ENCODE results near the gene DPP4.

The DPP4 gene

DNA sequence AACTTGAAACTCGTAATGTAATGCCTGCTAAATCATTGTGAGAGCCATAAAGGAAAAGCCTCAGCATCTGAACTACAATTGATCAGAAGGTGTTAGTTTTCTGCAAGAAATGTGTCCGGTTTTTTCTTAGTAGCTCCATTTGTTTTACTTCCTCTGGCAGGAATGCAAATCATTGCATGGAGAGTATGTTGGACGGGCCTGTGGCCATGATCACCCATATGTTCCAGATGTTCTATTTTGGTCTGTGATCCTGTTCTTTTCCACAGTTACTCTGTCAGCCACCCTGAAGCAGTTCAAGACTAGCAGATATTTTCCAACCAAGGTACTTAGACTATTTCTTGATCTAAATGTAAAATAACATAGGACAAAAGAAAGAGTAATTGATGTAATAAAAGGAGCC, 126.6 kb downstream of the DPP4 start:
- H3K9me2 ChIP-seq (replicated peaks; ENCODE audit: insufficient read depth, low read length), result no peaks in the 10 kb centered on the region
- H3K79me2 ChIP-seq (ENCODE audit: low read length), result no peaks in the 10 kb centered on the region
- no peaks in the 10 kb centered on the region for H3K36me3 ChIP-seq (replicated peaks; ENCODE audit: insufficient read depth, low read length)
- H3K9ac ChIP-seq (ENCODE audit: low read length), result no peak overlapping the region
- H3K27me3 ChIP-seq (replicated peaks; ENCODE audit: insufficient read depth, low read length), result no peaks in the 10 kb centered on the region
- no peak overlapping the region for H2AFZ ChIP-seq (ENCODE audit: low read length)
- DNase-seq, result no peak
- no peaks in the 10 kb centered on the region for H4K20me1 ChIP-seq (ENCODE audit: insufficient read depth, low read length)
- no peaks in the 10 kb centered on the region for H3K4me1 ChIP-seq (ENCODE audit: low read length)
- no peak for TF ChIP-seq EZH2 (optimal IDR thresholded peaks at IDR 0.05; ENCODE audit: low read depth, low read length)
- H3K27ac ChIP-seq (ENCODE audit: low read length), result no peak overlapping the region
- no peak overlapping the region for H3K4me3 ChIP-seq (ENCODE audit: low read length)
- H3K9me3 ChIP-seq (replicated peaks; ENCODE audit: insufficient read depth, low read length), result no peaks in the 10 kb centered on the region
- H3F3A ChIP-seq (ENCODE audit: insufficient read depth, low read length), result no peaks in the 10 kb centered on the region
- no peak overlapping the region for H3K4me2 ChIP-seq (ENCODE audit: low read depth, low read length)

DNA sequence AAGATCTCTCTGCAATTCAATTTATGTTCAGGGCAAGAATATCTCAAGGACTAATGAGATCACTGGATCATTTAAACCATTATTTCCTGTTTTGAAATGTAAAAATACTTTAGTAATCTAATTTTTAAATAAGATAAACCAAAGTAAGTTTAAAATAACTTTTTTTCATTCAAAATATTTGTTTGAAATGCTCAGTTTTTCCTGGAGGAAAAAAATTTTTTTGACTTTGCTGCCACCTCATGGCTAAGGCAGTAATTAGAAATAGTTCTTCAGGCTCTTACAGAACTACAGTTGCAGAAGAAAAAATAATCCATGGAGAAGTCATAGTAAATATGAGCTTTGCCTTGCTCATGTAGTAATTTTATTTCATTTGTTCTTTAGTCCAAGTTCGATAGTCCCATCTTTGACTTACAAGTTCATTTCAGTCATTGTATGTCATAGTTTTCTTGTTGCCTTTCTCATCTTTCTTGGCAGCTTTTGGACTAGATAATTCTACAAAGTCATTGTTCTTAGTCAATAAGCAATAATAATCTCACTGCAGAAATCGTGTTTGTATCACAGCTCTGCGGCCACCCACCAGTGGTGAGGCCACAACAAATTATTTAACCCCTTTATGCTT, 127.4 kb downstream of the DPP4 start:
- no peak overlapping the region for H3K27ac ChIP-seq (ENCODE audit: low read length)
- peak; percentile 30 for DNase-seq
- H3K9ac ChIP-seq (ENCODE audit: low read length), result no peak overlapping the region

DNA sequence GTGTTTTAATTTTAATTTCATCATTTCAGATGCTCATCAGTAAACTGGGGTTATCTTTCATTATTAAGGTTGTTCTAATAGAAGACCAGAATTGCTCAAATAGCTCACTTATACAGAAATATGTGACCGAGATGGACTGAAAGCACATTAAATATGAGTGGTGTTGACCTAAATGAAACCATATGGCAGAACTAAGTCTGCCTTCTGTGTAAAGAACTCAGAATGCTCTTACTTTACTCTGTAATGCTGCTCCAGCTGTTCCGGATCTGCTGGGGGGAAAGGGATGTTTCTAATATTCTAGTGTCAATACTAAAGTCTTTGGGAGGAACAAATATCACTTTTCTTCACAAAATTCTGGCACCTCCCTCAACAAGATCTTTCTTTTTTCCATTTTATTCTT, 131.0 kb downstream of the DPP4 start:
- Histone ChIP-seq H3K27ac (ENCODE audit: low read length) (no peak overlapping the region), H3K27me3 (replicated peaks; ENCODE audit: insufficient read depth, low read length) (no peaks in the 10 kb centered on the region), H3K9ac (ENCODE audit: low read length) (no peak overlapping the region), H3K4me2 (ENCODE audit: low read depth, low read length) (no peak overlapping the region), H3F3A (ENCODE audit: insufficient read depth, low read length) (no peaks in the 10 kb centered on the region), H4K20me1 (ENCODE audit: insufficient read depth, low read length) (no peaks in the 10 kb centered on the region), H3K9me3 (replicated peaks; ENCODE audit: insufficient read depth, low read length) (no peaks in the 10 kb centered on the region), H3K9me2 (replicated peaks; ENCODE audit: insufficient read depth, low read length) (no peaks in the 10 kb centered on the region), H2AFZ (ENCODE audit: low read length) (no peak overlapping the region), H3K36me3 (replicated peaks; ENCODE audit: insufficient read depth, low read length) (no peaks in the 10 kb centered on the region), H3K4me3 (ENCODE audit: low read length) (no peak overlapping the region), H3K79me2 (ENCODE audit: low read length) (no peaks in the 10 kb centered on the region), H3K4me1 (ENCODE audit: low read length) (no peaks in the 10 kb centered on the region)
- DNase-seq, result no peak
- TF ChIP-seq EZH2 (optimal IDR thresholded peaks at IDR 0.05; ENCODE audit: low read depth, low read length), result no peak
- TF ChIP-seq, protein P1, sequence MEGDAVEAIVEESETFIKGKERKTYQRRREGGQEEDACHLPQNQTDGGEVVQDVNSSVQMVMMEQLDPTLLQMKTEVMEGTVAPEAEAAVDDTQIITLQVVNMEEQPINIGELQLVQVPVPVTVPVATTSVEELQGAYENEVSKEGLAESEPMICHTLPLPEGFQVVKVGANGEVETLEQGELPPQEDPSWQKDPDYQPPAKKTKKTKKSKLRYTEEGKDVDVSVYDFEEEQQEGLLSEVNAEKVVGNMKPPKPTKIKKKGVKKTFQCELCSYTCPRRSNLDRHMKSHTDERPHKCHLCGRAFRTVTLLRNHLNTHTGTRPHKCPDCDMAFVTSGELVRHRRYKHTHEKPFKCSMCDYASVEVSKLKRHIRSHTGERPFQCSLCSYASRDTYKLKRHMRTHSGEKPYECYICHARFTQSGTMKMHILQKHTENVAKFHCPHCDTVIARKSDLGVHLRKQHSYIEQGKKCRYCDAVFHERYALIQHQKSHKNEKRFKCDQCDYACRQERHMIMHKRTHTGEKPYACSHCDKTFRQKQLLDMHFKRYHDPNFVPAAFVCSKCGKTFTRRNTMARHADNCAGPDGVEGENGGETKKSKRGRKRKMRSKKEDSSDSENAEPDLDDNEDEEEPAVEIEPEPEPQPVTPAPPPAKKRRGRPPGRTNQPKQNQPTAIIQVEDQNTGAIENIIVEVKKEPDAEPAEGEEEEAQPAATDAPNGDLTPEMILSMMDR (IDR thresholded peaks at IDR 0.05; ENCODE audit: low read length), result no peak
- no peak for TF ChIP-seq EZH2phosphoT487 (IDR thresholded peaks at IDR 0.05; ENCODE audit: low read length)

More for the DNA sequence above, 127.4 kb downstream of the DPP4 start:
- Histone ChIP-seq H3K36me3 (replicated peaks; ENCODE audit: insufficient read depth, low read length) (no peaks in the 10 kb centered on the region), H3K9me2 (replicated peaks; ENCODE audit: insufficient read depth, low read length) (no peaks in the 10 kb centered on the region), H4K20me1 (ENCODE audit: insufficient read depth, low read length) (no peaks in the 10 kb centered on the region), H3K9me3 (replicated peaks; ENCODE audit: insufficient read depth, low read length) (no peaks in the 10 kb centered on the region), H2AFZ (ENCODE audit: low read length) (no peak overlapping the region), H3K4me2 (ENCODE audit: low read depth, low read length) (no peak overlapping the region), H3F3A (ENCODE audit: insufficient read depth, low read length) (no peaks in the 10 kb centered on the region), H3K79me2 (ENCODE audit: low read length) (no peaks in the 10 kb centered on the region), H3K4me3 (ENCODE audit: low read length) (no peak overlapping the region), H3K27me3 (replicated peaks; ENCODE audit: insufficient read depth, low read length) (no peaks in the 10 kb centered on the region), H3K4me1 (ENCODE audit: low read length) (no peaks in the 10 kb centered on the region)
- no peak for TF ChIP-seq EZH2phosphoT487 (IDR thresholded peaks at IDR 0.05; ENCODE audit: low read length)
- TF ChIP-seq, protein P1 (IDR thresholded peaks at IDR 0.05; ENCODE audit: low read length), result peak; percentile 45

Measured in MM.1S (cell line).